A673 (cell line): ENCODE measurements around the gene HS6ST3. TPM values are rescaled to one million over a fixed set of nuclear protein-coding genes. Genes with fewer than 3 reads are reported as not detected.

Experiments used
- BruUV-seq: library from RNA; stranded (reverse); fragments of 400-500 nt; replicated peaks from 2 replicates; lab custom pipeline; 2021; lab: Mats Ljungman, UMichigan
- CTCF ChIA-PET: fragments of 300-600 bp; sonication (Branson Sonifier 250); formaldehyde crosslinking; loops from one replicate; lab custom pipeline; 2022; ENCODE audit warnings: antibody characterized with exemption; lab: Charles Lee
- POLR2A ChIA-PET: fragments of 300-600 bp; sonication (Branson Sonifier 250); formaldehyde crosslinking; loops from one replicate; lab custom pipeline; 2022; ENCODE audit warnings: antibody characterized with exemption; ENCODE audit not compliant: low non-redundant PET; lab: Charles Lee
- DNase-seq: peaks from one replicate; pipeline ENCODE4 v3.0.0-alpha.2; 2015; ENCODE audit warnings: low spot score
- H3K27ac ChIP-seq: fragments of 200-600 bp; sonication (generic); 2 replicates; pipeline ENCODE4 v1.5.1; 2016; ENCODE audit warnings: mixed run types, low read depth, mild to moderate bottlenecking, mixed read lengths, antibody characterized with exemption, low read length; ENCODE audit not compliant: poor library complexity, severe bottlenecking
- H3K27me3 ChIP-seq: fragments of 200-600 bp; sonication (generic); replicated peaks from 2 replicates; pipeline ENCODE4 v1.6.1; 2017; ENCODE audit warnings: mixed run types, low read depth, mild to moderate bottlenecking, mixed read lengths, antibody characterized with exemption, low read length; ENCODE audit not compliant: insufficient read depth, poor library complexity
- H3K36me3 ChIP-seq: fragments of 200-600 bp; sonication (generic); 2 replicates; pipeline ENCODE4 v1.6.1; 2016; ENCODE audit warnings: mixed run types, mild to moderate bottlenecking, mixed read lengths, antibody characterized with exemption, low read length; ENCODE audit not compliant: insufficient read depth, poor library complexity, severe bottlenecking
- H3K4me1 ChIP-seq: fragments of 200-600 bp; sonication (generic); 2 replicates; pipeline ENCODE4 v1.6.1; 2017; ENCODE audit warnings: mixed run types, mild to moderate bottlenecking, mixed read lengths, antibody characterized with exemption, low read length; ENCODE audit not compliant: insufficient read depth, poor library complexity, severe bottlenecking
- H3K4me3 ChIP-seq: fragments of 200-600 bp; sonication (generic); 2 replicates; pipeline ENCODE4 v1.5.1; 2016; ENCODE audit warnings: low read depth, mixed run types, mild to moderate bottlenecking, mixed read lengths, low read length; ENCODE audit not compliant: poor library complexity, severe bottlenecking
- H3K9me3 ChIP-seq: fragments of 200-600 bp; sonication (generic); 2 replicates; pipeline ENCODE4 v1.6.1; 2016; ENCODE audit warnings: mixed run types, low read depth, mild to moderate bottlenecking, mixed read lengths, antibody characterized with exemption, low read length; ENCODE audit not compliant: poor library complexity, severe bottlenecking
- CTCF ChIP-seq: fragments of 300-800, 200-600 bp; sonication (generic); conservative IDR thresholded peaks from 2 replicates; pipeline ENCODE4 v1.5.1; 2017; ENCODE audit warnings: low read depth, mild to moderate bottlenecking, antibody characterized with exemption, low read length, moderate library complexity, mixed read lengths
- EZH2 ChIP-seq: fragments of 200-600 bp; sonication (generic); IDR thresholded peaks from 2 replicates; pipeline ENCODE4 v1.6.1; 2017; ENCODE audit warnings: borderline replicate concordance, low read depth, mild to moderate bottlenecking, mixed read lengths, antibody characterized with exemption, low read length; ENCODE audit not compliant: poor library complexity, severe bottlenecking
- intact Hi-C: fragments of 100-400 bp; cut with micrococcal nuclease; formaldehyde crosslinking; loops from one replicate; pipeline ENCODE4 v1.10.0; 2022; ENCODE audit not compliant: unreplicated experiment
- total RNA-seq: library from RNA; stranded (reverse); gene quantifications from 2 replicates; pipeline ENCODE4 v1.2.3, GENCODE V29; 2021

Gene HS6ST3
- total RNA-seq, 1 experiment from 2014 or later, result not detected

GRCh38 chr13:96766306-96766705 is 676.4 kb downstream of the HS6ST3 start:
- intact Hi-C loops, result no loop called here
- Histone ChIP-seq H3K4me3 (no peak overlapping the region), H3K27me3 (no peaks in the 10 kb centered on the region), H3K27ac (no peak overlapping the region), H3K9me3 (no peaks in the 10 kb centered on the region), H3K36me3 (no peaks in the 10 kb centered on the region), H3K4me1 (no peaks in the 10 kb centered on the region)
- no peak for TF ChIP-seq EZH2
- TF ChIP-seq CTCF, result no peak
- POLR2A ChIA-PET, result no interaction called here
- no peak for DNase-seq
- BruUV-seq, result no TSS peak
- CTCF ChIA-PET, result no interaction called here

GRCh38 chr13:96768524-96768923 is 678.6 kb downstream of the HS6ST3 start:
- Histone ChIP-seq H3K36me3 (no peaks in the 10 kb centered on the region), H3K27me3 (no peaks in the 10 kb centered on the region), H3K9me3 (no peaks in the 10 kb centered on the region), H3K4me1 (no peaks in the 10 kb centered on the region), H3K4me3 (no peak overlapping the region), H3K27ac (no peak overlapping the region)
- intact Hi-C loops, result no loop called here
- ChIA-PET CTCF (no interaction called here), POLR2A (no interaction called here)
- DNase-seq, result no peak
- BruUV-seq, result no TSS peak
- TF ChIP-seq CTCF (no peak), EZH2 (no peak)

- H3K9me3 ChIP-seq, result no peaks in the 10 kb centered on the region
- H3K36me3 ChIP-seq, result no peaks in the 10 kb centered on the region
- TF ChIP-seq CTCF (no peak), EZH2 (no peak)
- H3K4me1 ChIP-seq, result no peaks in the 10 kb centered on the region
- intact Hi-C loops, result no loop called here
- H3K27me3 ChIP-seq, result no peaks in the 10 kb centered on the region
- no peak overlapping the region for H3K4me3 ChIP-seq
- no TSS peak for BruUV-seq
- H3K27ac ChIP-seq, result no peak overlapping the region
- no peak for DNase-seq
- CTCF ChIA-PET, result no interaction called here
- POLR2A ChIA-PET, result no interaction called here
Observed at GRCh38 chr13:96769874-96770273, 680.0 kb downstream of the HS6ST3 start.
